GM12878 (cell line): ENCODE measurements around the gene PRR23B. TPM values are rescaled to one million over a fixed set of nuclear protein-coding genes. Genes with fewer than 3 reads are reported as not detected.

Experiments
- ATAC-seq: fragments of 200-7000 bp; cut with Tn5 transposase; 3 replicates; pipeline ENCODE4 v1.9.1; 2020; ENCODE audit warnings: mild to moderate bottlenecking, moderate library complexity
- BruUV-seq: library from RNA; stranded (reverse); fragments of 400-500 nt; replicated peaks from 2 replicates; lab custom pipeline; 2021; lab: Mats Ljungman, UMichigan
- CTCF ChIA-PET: fragments of 300-600 bp; sonication (Branson Sonifier 250); formaldehyde crosslinking; extraction: SDS; loops from one replicate; lab custom pipeline; 2021; ENCODE audit warnings: inconsistent platforms; lab: Yijun Ruan, JAX
- POLR2A ChIA-PET: fragments of 350-600 bp; formaldehyde crosslinking; extraction: SDS; loops from one replicate; lab custom pipeline; 2021; ENCODE audit warnings: inconsistent platforms; lab: Charles Lee
- RAD21 ChIA-PET: fragments of 300-600 bp; sonication (Branson Sonifier 250); formaldehyde crosslinking; loops from one replicate; lab custom pipeline; 2023; ENCODE audit warnings: antibody characterized with exemption; ENCODE audit not compliant: unreplicated experiment; lab: Charles Lee
- SMC1A ChIA-PET: fragments of 300-600 bp; sonication (Branson Sonifier 250); formaldehyde crosslinking; loops from one replicate; lab custom pipeline; 2023; ENCODE audit not compliant: unreplicated experiment, uncharacterized antibody; lab: Charles Lee
- DNase-seq: peaks from one replicate; pipeline ENCODE4 v3.0.0-alpha.2; 2011; ENCODE audit warnings: low read depth, low spot score
- FAIRE-seq: peaks from 3 replicates; lab custom pipeline; 2011; peaks lifted over from hg19 to GRCh38; lab: Jason Lieb, UNC
- H2AFZ ChIP-seq: 2 replicates; pipeline ENCODE4 v1.6.0; 2011; ENCODE audit warnings: low read depth, low read length, control low read depth; ENCODE audit not compliant: control insufficient read depth
- H3K27ac ChIP-seq: 2 replicates; pipeline ENCODE4 v1.5.1; 2011; ENCODE audit warnings: control low read depth; ENCODE audit not compliant: control insufficient read depth, insufficient read depth
- H3K27me3 ChIP-seq, 2 experiments: replicated peaks in 1 of 2; 2 replicates each; pipeline versions ENCODE4 v1.6.0 to v1.6.1; 2011; ENCODE audit warnings: low read length in 1 of 2; ENCODE audit not compliant: control insufficient read depth in 2 of 2, insufficient read depth in 2 of 2
- H3K36me3 ChIP-seq, 2 experiments: 2 replicates each; pipeline ENCODE4 v1.5.1; 2011; ENCODE audit warnings: low read length in 1 of 2; ENCODE audit not compliant: control insufficient read depth in 2 of 2, insufficient read depth in 2 of 2
- H3K4me1 ChIP-seq: 2 replicates; pipeline ENCODE4 v1.6.1; 2011; ENCODE audit warnings: mild to moderate bottlenecking, low read length, moderate library complexity, mixed read lengths; ENCODE audit not compliant: control insufficient read depth, insufficient read depth
- H3K4me2 ChIP-seq: 2 replicates; pipeline ENCODE4 v1.6.0; 2011; ENCODE audit warnings: control low read depth; ENCODE audit not compliant: control insufficient read depth, insufficient read depth
- H3K4me3 ChIP-seq: fragments of 200-600 bp; sonication (generic); 2 replicates; pipeline ENCODE4 v1.5.1; 2016
- H3K79me2 ChIP-seq: 2 replicates; pipeline ENCODE4 v1.6.0; 2011; ENCODE audit warnings: low read length; ENCODE audit not compliant: control insufficient read depth, insufficient read depth
- H3K9ac ChIP-seq: 2 replicates; pipeline ENCODE4 v1.8.0; 2011; ENCODE audit warnings: low read length, control low read depth, mixed read lengths; ENCODE audit not compliant: control insufficient read depth, insufficient read depth
- H3K9me3 ChIP-seq: replicated peaks from 3 replicates; pipeline ENCODE4 v1.5.1; 2011; ENCODE audit warnings: mild to moderate bottlenecking, low read length; ENCODE audit not compliant: control insufficient read depth, insufficient read depth
- H4K20me1 ChIP-seq: 2 replicates; pipeline ENCODE4 v1.6.0; 2011; ENCODE audit not compliant: control insufficient read depth, insufficient read depth
- BACH1 ChIP-seq: fragments of 450-650 bp; IDR thresholded peaks from 2 replicates; pipeline ENCODE4 v1.6.1; 2017; ENCODE audit warnings: mild to moderate bottlenecking, borderline replicate concordance
- ESRRA ChIP-seq: IDR thresholded peaks from 2 replicates; pipeline ENCODE4 v1.6.1; 2012; ENCODE audit warnings: mild to moderate bottlenecking, low read length, improper control_type of control experiment
- HDAC6 ChIP-seq: fragments of 200-600 bp; sonication (generic); IDR thresholded peaks from one replicate; pipeline ENCODE4 v1.8.0; 2017; ENCODE audit warnings: antibody characterized with exemption; ENCODE audit not compliant: unreplicated experiment
- MEF2A ChIP-seq: IDR thresholded peaks from 2 replicates; pipeline ENCODE4 v1.6.1; 2011; ENCODE audit warnings: low read depth, mild to moderate bottlenecking, low read length, moderate library complexity; ENCODE audit not compliant: insufficient read depth
- NFYA ChIP-seq: IDR thresholded peaks from 2 replicates; pipeline ENCODE4 v1.6.1; 2011; ENCODE audit warnings: low read depth, mild to moderate bottlenecking, low read length, improper control_type of control experiment, borderline replicate concordance
- NR2C2 ChIP-seq: IDR thresholded peaks from 2 replicates; pipeline ENCODE4 v1.6.1; 2011; ENCODE audit warnings: borderline replicate concordance, low read depth; ENCODE audit not compliant: control insufficient read depth, insufficient read length
- PML ChIP-seq: IDR thresholded peaks from 2 replicates; pipeline ENCODE4 v1.6.1; 2012; ENCODE audit warnings: low read length, inconsistent platforms
- POLR2AphosphoS5 ChIP-seq: IDR thresholded peaks from 2 replicates; pipeline ENCODE4 v1.6.1; 2011; ENCODE audit warnings: mild to moderate bottlenecking, low read length, inconsistent platforms
- PRDM15 ChIP-seq: fragments of 450-650 bp; formaldehyde crosslinking; IDR thresholded peaks from 2 replicates; pipeline ENCODE4 v1.4.0; 2020; ENCODE audit warnings: mild to moderate bottlenecking, moderate library complexity
- SKIL ChIP-seq: fragments of 450-650 bp; IDR thresholded peaks from 2 replicates; pipeline ENCODE4 v1.6.1; 2017; ENCODE audit warnings: mild to moderate bottlenecking, low read depth, inconsistent platforms; ENCODE audit not compliant: poor library complexity, severe bottlenecking
- TCF3 ChIP-seq: IDR thresholded peaks from 2 replicates; pipeline ENCODE4 v1.6.1; 2012; ENCODE audit warnings: low read depth, mild to moderate bottlenecking, low read length, borderline replicate concordance; ENCODE audit not compliant: insufficient read depth
- USF2 ChIP-seq: IDR thresholded peaks from 2 replicates; pipeline ENCODE4 v1.6.1; 2011; ENCODE audit warnings: low read depth, low read length, improper control_type of control experiment, borderline replicate concordance
- ZBTB11 ChIP-seq: fragments of 450-650 bp; formaldehyde crosslinking; IDR thresholded peaks from 2 replicates; pipeline ENCODE4 v1.5.0; 2022; ENCODE audit warnings: mild to moderate bottlenecking, missing genetic modification characterization
- WGBS: methylation state at CpG from one replicate; pipeline ENCODE4 v1.1.6; 2016; ENCODE audit warnings: low lambda C conversion rate; ENCODE audit not compliant: insufficient replicate concordance, insufficient coverage; ENCODE audit errors: missing lambda C conversion rate; 5-methylcytosine and 5-hydroxymethylcytosine counted together
- in situ Hi-C: fragments of 300-500 bp; cut with MboI; formaldehyde crosslinking; loops from 9 replicates; pipeline ENCODE4 v1.14.3; 2018; ENCODE audit warnings: mixed read lengths
- intact Hi-C: fragments of 100-400 bp; cut with micrococcal nuclease; formaldehyde crosslinking; loops from one replicate; pipeline ENCODE4 v1.14.2; 2022; ENCODE audit not compliant: unreplicated experiment
- polyA plus RNA-seq, 11 experiments: library from polyadenylated mRNA; depleted of rRNA in 4 of 11; unstranded in 6 of 11; stranded (reverse) in 5 of 11; fragments of >200 nt; fragmentation: Nextera tagmentation in 4 of 11; fragmentation: Illumina TruSeq in 1 of 11; extraction: Ambion mirVana in 4 of 11; extraction: Trizol in 1 of 11; gene quantifications; 1 replicate in 1 of 11; 2 replicates in 10 of 11; pipeline versions ENCODE4 v1.2.1 to v1.2.3, GENCODE V29; 2011 to 2016; ENCODE audit warnings: inconsistent platforms in 2 of 11, missing spikeins in 2 of 11, low read depth in 1 of 11
- total RNA-seq, 4 experiments: library from RNA; depleted of rRNA in 3 of 4; stranded (reverse); fragments of >200 nt in 3 of 4; fragmentation: Illumina TruSeq in 1 of 4; extraction: Trizol in 1 of 4; gene quantifications; 2 replicates each; pipeline versions ENCODE4 v1.2.1 to v1.2.3, GENCODE V29; 2013 to 2021

PRR23B gene
- total and polyA plus RNA-seq, 10 of the 15 experiments (the other 5 are each of a cell fraction or from before 2014, with no cell fraction given) = not detected

GRCh38 chr3:139052802-139053600 is 32.3 kb upstream of the PRR23B start:
- H3K36me3 ChIP-seq = no peaks in the 10 kb centered on the region
- ATAC-seq = no peak
- no peaks in the 10 kb centered on the region for H3K4me1 ChIP-seq
- H2AFZ ChIP-seq = no peak overlapping the region
- no TSS peak for BruUV-seq
- no peak for DNase-seq
- in situ Hi-C loops (no loop called here), intact Hi-C loops (no loop called here)
- H3K27me3 ChIP-seq = no peaks in the 10 kb centered on the region
- 0% methylated on average over 2 of the region's 2 CpGs for WGBS
- no peak overlapping the region for H3K4me2 ChIP-seq
- H3K27ac ChIP-seq = no peak overlapping the region
- H3K4me3 ChIP-seq = no peak overlapping the region
- H4K20me1 ChIP-seq = no peaks in the 10 kb centered on the region
- FAIRE-seq = no peak
- POLR2A ChIA-PET = no interaction called here
- RAD21 ChIA-PET = no interaction called here
- H3K9me3 ChIP-seq = no peaks in the 10 kb centered on the region; the same call in 1 of the 3 replicates
- H3K9ac ChIP-seq = no peak overlapping the region
- SMC1A ChIA-PET = no interaction called here
- CTCF ChIA-PET = no interaction called here
- H3K79me2 ChIP-seq = no peaks in the 10 kb centered on the region
- TF ChIP-seq POLR2AphosphoS5 (no peak), PML (no peak), SKIL (no peak), BACH1 (no peak), NFYA (no peak), USF2 (no peak), HDAC6 (no peak), TCF3 (no peak), NR2C2 (no peak), MEF2A (no peak), ZBTB11 (no peak), PRDM15 (CRISPR knock-in tag) (no peak), ESRRA (no peak)
